Measurements from ENCODE around the gene DNAH17.

DNAH17 gene

GRCh38 chr17:78577296-78577695 is at the start of gene DNAH17:
DNAH17 (minus strand) TSS chr17:78577396; CDS start chr17:78575057, 2,339 bp downstream.
- no peak for DNase-seq

- DNase-seq, result no peak
Measured at GRCh38 chr17:78624324-78625151, 47.3 kb upstream of the DNAH17 start.

- no peak for DNase-seq
Measured at GRCh38 chr17:78623541-78623940, 46.3 kb upstream of the DNAH17 start.

GRCh38 chr17:78622491-78623265 is 45.5 kb upstream of the DNAH17 start:
- no peak for DNase-seq

GRCh38 chr17:78621720-78622490 is 44.7 kb upstream of the DNAH17 start:
- no peak for DNase-seq

- no peak for DNase-seq
Measured at GRCh38 chr17:78620099-78620498, 42.9 kb upstream of the DNAH17 start.

- DNase-seq, result no peak
Measured at GRCh38 chr17:78619334-78619733, 42.1 kb upstream of the DNAH17 start.

- no peak for DNase-seq
Measured at GRCh38 chr17:78618264-78619066, 41.3 kb upstream of the DNAH17 start.

GRCh38 chr17:78617511-78618061 is 40.4 kb upstream of the DNAH17 start:
- DNase-seq, result no peak

- DNase-seq, result no peak
Measured at GRCh38 chr17:78616946-78617345, 39.8 kb upstream of the DNAH17 start.

- no peak for DNase-seq
Measured at GRCh38 chr17:78615631-78616030, 38.4 kb upstream of the DNAH17 start.

- no peak for DNase-seq
Measured at GRCh38 chr17:78613416-78613815, 36.2 kb upstream of the DNAH17 start.

- DNase-seq, result no peak
Measured at GRCh38 chr17:78611607-78612006, 34.4 kb upstream of the DNAH17 start.

GRCh38 chr17:78610951-78611511 is 33.8 kb upstream of the DNAH17 start:
- no peak for DNase-seq

GRCh38 chr17:78609191-78609641 is 32.0 kb upstream of the DNAH17 start:
- no peak for DNase-seq

- no peak for DNase-seq
Measured at GRCh38 chr17:78608804-78609186, 31.6 kb upstream of the DNAH17 start.

GRCh38 chr17:78608122-78608803 is 31.1 kb upstream of the DNAH17 start:
- DNase-seq, result no peak

- no peak for DNase-seq
Measured at GRCh38 chr17:78607038-78607437, 29.8 kb upstream of the DNAH17 start.

GRCh38 chr17:78605886-78606285 is 28.7 kb upstream of the DNAH17 start:
- DNase-seq, result no peak

GRCh38 chr17:78605429-78605828 is 28.2 kb upstream of the DNAH17 start:
- no peak for DNase-seq

- no peak for DNase-seq
Measured at GRCh38 chr17:78602246-78602645, 25.1 kb upstream of the DNAH17 start.
